Trophoblast cell (in vitro differentiated cells and primary cell): ENCODE results near the gene RBMS1.

Experiments used
- DNase-seq, 2 donors: peaks; one replicate each; pipeline ENCODE4 v3.0.0-alpha.2; 2016
- H2AFZ ChIP-seq: 2 replicates; pipeline ENCODE4 v1.6.1; 2013; ENCODE audit warnings: low read length, moderate library complexity, mild to moderate bottlenecking; ENCODE audit not compliant: insufficient read depth, poor library complexity
- H2AK5ac ChIP-seq: 2 replicates; pipeline ENCODE4 v1.6.1; 2013; ENCODE audit warnings: mild to moderate bottlenecking, low read length
- H2BK120ac ChIP-seq: 2 replicates; pipeline ENCODE4 v1.6.1; 2013; ENCODE audit warnings: low read length, mild to moderate bottlenecking, moderate library complexity; ENCODE audit not compliant: insufficient read depth, poor library complexity
- H2BK12ac ChIP-seq: 2 replicates; pipeline ENCODE4 v1.6.1; 2013; ENCODE audit warnings: mild to moderate bottlenecking, low read length, moderate library complexity
- H2BK5ac ChIP-seq: 2 replicates; pipeline ENCODE4 v1.6.1; 2013; ENCODE audit warnings: low read length, low read depth, moderate library complexity, mild to moderate bottlenecking; ENCODE audit not compliant: poor library complexity
- H3K14ac ChIP-seq: 2 replicates; pipeline ENCODE4 v1.6.1; 2013; ENCODE audit warnings: mild to moderate bottlenecking, low read length
- H3K18ac ChIP-seq: 2 replicates; pipeline ENCODE4 v1.6.1; 2013; ENCODE audit warnings: mild to moderate bottlenecking, low read length
- H3K23ac ChIP-seq: 2 replicates; pipeline ENCODE4 v1.6.1; 2013; ENCODE audit warnings: low read length
- H3K27ac ChIP-seq: 2 replicates; pipeline ENCODE4 v1.5.1; 2013; ENCODE audit warnings: low read depth, mild to moderate bottlenecking, inconsistent platforms, low read length, moderate library complexity
- H3K27me3 ChIP-seq: 2 replicates; pipeline ENCODE4 v1.6.1; 2013; ENCODE audit warnings: inconsistent platforms, mild to moderate bottlenecking, low read length, moderate library complexity; ENCODE audit not compliant: insufficient read depth
- H3K36me3 ChIP-seq, 2 experiments: 1 replicate in 1 of 2; 2 replicates in 1 of 2; pipeline ENCODE4 v1.6.1; 2013; ENCODE audit warnings: low read length in 2 of 2, mild to moderate bottlenecking in 2 of 2, moderate library complexity in 1 of 2; ENCODE audit not compliant: insufficient read depth in 2 of 2, control insufficient read depth in 1 of 2
- H3K4ac ChIP-seq: 2 replicates; pipeline ENCODE4 v1.6.1; 2013; ENCODE audit warnings: low read depth, mild to moderate bottlenecking, low read length, moderate library complexity
- H3K4me1 ChIP-seq, 2 experiments: 1 replicate in 1 of 2; 2 replicates in 1 of 2; pipeline ENCODE4 v1.6.1; 2013; ENCODE audit warnings: low read length in 2 of 2, mild to moderate bottlenecking in 2 of 2, moderate library complexity in 1 of 2; ENCODE audit not compliant: insufficient read depth in 2 of 2, control insufficient read depth in 1 of 2
- H3K4me2 ChIP-seq: 2 replicates; pipeline ENCODE4 v1.6.1; 2013; ENCODE audit warnings: inconsistent platforms, mild to moderate bottlenecking, low read length, moderate library complexity
- H3K4me3 ChIP-seq: 2 replicates; pipeline ENCODE4 v1.5.1; 2013; ENCODE audit warnings: mild to moderate bottlenecking, low read depth, low read length, inconsistent platforms
- H3K79me1 ChIP-seq: one replicate; pipeline ENCODE4 v1.6.1; 2013; ENCODE audit warnings: low read length
- H3K79me2 ChIP-seq: 2 replicates; pipeline ENCODE4 v1.6.1; 2013; ENCODE audit warnings: low read length, mild to moderate bottlenecking; ENCODE audit not compliant: control insufficient read depth, insufficient read depth, poor library complexity
- H3K9ac ChIP-seq: 2 replicates; pipeline ENCODE4 v1.6.1; 2013; ENCODE audit warnings: mild to moderate bottlenecking, low read length
- H3K9me3 ChIP-seq: 2 replicates; pipeline ENCODE4 v1.6.1; 2013; ENCODE audit warnings: low read depth, mild to moderate bottlenecking, control low read depth, inconsistent platforms, low read length; ENCODE audit not compliant: insufficient read depth
- H4K12ac ChIP-seq: 2 replicates; pipeline ENCODE4 v1.6.1; 2013; ENCODE audit warnings: low read depth, mild to moderate bottlenecking, low read length, moderate library complexity
- H4K8ac ChIP-seq: 2 replicates; pipeline ENCODE4 v1.6.1; 2013; ENCODE audit warnings: low read depth, mild to moderate bottlenecking, low read length, moderate library complexity
- H4K91ac ChIP-seq: one replicate; pipeline ENCODE4 v1.6.1; 2013; ENCODE audit warnings: low read depth, mild to moderate bottlenecking, low read length, moderate library complexity
- WGBS: extraction: QIAGEN DNeasy Blood & Tissue Kit; methylation state at CpG from one replicate; pipeline ENCODE4 v1.1.7; 2013; ENCODE audit warnings: missing lambda C conversion rate; ENCODE audit not compliant: insufficient read length, insufficient coverage; ENCODE audit errors: extremely low coverage; 5-methylcytosine and 5-hydroxymethylcytosine counted together

Gene RBMS1

DNA sequence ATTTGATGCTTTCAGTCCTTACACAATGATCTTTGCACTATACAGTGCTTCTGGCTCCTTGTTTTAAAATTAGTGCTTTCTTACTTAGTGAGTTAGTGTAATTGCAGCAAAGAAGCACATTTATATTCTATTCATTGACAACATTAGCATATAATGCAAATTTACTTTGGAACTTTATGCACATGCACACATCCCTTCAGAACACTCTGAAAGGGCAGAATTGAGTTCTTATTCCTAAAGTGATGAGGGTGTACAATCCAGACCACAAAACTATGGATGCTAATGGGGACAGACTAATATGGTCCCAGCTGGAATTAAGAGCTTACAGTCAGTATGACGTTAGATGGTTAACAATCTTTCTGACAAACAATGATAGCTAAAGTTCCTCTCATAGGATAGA is 127.1 kb downstream of the RBMS1 start:
- no peak overlapping the region for H4K91ac ChIP-seq
- H3K36me3 ChIP-seq = peaks cover 9 to 13% of the 10 kb centered on the region in 2 experiments
- H3K18ac ChIP-seq = no peak overlapping the region
- no peak overlapping the region for H3K4me2 ChIP-seq
- no peak overlapping the region for H3K23ac ChIP-seq
- H2AK5ac ChIP-seq = no peak overlapping the region
- no peak for DNase-seq
- no peak overlapping the region for H3K4me3 ChIP-seq
- no peak overlapping the region for H2BK12ac ChIP-seq
- no CpG with 5 or more reads among the region's 1 CpG for WGBS
- H3K79me2 ChIP-seq = peaks cover 11% of the 10 kb centered on the region
- H2AFZ ChIP-seq = no peak overlapping the region
- H3K27me3 ChIP-seq = no peaks in the 10 kb centered on the region
- no peak overlapping the region for H2BK5ac ChIP-seq
- H3K9me3 ChIP-seq = no peaks in the 10 kb centered on the region
- no peaks in the 10 kb centered on the region for H3K79me1 ChIP-seq
- no peak overlapping the region for H2BK120ac ChIP-seq
- H3K4ac ChIP-seq = no peak overlapping the region
- H3K27ac ChIP-seq = no peak overlapping the region
- peaks cover 6 to 15% of the 10 kb centered on the region in 2 experiments for H3K4me1 ChIP-seq
- no peak overlapping the region for H4K12ac ChIP-seq
- H3K9ac ChIP-seq = no peak overlapping the region
- no peak overlapping the region for H3K14ac ChIP-seq
- no peak overlapping the region for H4K8ac ChIP-seq

DNA sequence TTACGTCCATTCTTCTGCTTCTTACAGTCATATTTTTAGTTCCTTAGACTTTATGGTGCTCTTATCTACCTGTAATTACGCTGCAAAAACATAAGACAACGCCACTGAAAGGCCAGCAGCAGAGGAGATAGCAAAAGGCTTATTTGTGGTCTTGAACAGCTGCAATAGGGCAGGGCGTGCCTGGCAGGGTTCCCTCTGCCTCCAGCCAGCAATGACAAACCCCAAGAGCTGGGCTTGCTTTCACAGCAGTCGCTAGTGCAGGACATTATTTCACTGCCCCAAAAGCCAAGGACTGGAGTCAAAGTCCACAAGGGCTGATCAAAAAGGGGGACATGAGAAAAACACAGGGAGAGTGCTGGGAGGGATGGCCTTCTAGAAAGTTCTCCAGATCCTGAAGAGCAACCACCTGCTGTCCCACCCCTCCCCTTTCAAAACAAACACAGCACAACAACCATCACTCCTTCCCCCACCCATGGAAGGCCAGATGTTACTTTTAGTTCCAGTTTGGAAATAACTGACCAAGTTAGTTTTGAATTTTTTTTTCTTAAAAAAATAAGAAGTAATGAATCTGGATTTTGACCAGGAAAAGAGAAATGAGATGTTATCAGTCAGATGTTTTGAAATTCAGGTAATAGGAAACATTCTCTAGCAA is 127.8 kb downstream of the RBMS1 start:
- Histone ChIP-seq H4K12ac (no peak overlapping the region), H2BK120ac (no peak overlapping the region), H3K4me1 (peaks cover 6 to 15% of the 10 kb centered on the region in 2 experiments), H3K9me3 (no peaks in the 10 kb centered on the region), H2AFZ (no peak overlapping the region), H3K23ac (no peak overlapping the region), H3K14ac (no peak overlapping the region), H2AK5ac (no peak overlapping the region), H4K8ac (no peak overlapping the region), H4K91ac (no peak overlapping the region), H2BK12ac (no peak overlapping the region), H3K4me2 (no peak overlapping the region), H2BK5ac (no peak overlapping the region), H3K27me3 (no peaks in the 10 kb centered on the region), H3K79me2 (peaks cover 10% of the 10 kb centered on the region), H3K9ac (no peak overlapping the region), H3K4ac (peak overlapping the region; percentile 82), H3K27ac (peak overlapping the region; percentile 4), H3K79me1 (no peaks in the 10 kb centered on the region), H3K36me3 (peaks cover 9 to 13% of the 10 kb centered on the region in 2 experiments), H3K18ac (no peak overlapping the region), H3K4me3 (no peak overlapping the region)
- no peak for DNase-seq
- no CpG with 5 or more reads among the region's 5 CpGs for WGBS

DNA sequence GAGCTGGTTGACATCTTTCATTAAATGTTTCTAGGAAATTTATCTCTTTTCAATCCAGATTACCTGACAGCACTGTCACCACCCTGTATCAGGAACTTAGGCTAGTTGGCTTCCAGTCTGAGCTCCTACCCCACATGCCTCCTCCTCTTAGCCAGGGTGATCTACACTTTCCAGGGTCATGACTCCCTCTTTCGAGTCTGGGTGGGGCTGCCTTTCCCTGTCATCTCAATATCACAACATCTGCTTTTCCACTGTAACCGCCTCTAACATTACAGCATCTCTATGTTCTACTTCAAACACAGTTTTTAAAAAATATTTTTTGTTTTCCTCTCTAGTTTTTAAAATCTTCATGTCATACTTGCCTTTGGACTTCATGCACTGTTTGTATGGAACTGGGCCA is 129.2 kb downstream of the RBMS1 start:
- peak overlapping the region; percentile 84 for H3K4ac ChIP-seq
- no peak overlapping the region for H2AFZ ChIP-seq
- no peaks in the 10 kb centered on the region for H3K27me3 ChIP-seq
- no peak overlapping the region for H2BK12ac ChIP-seq
- H4K91ac ChIP-seq = no peak overlapping the region
- peak overlapping the region; percentile 61 for H3K18ac ChIP-seq
- H4K8ac ChIP-seq = no peak overlapping the region
- no peaks in the 10 kb centered on the region for H3K9me3 ChIP-seq
- no peak overlapping the region for H2BK120ac ChIP-seq
- no CpG with 5 or more reads among the region's 2 CpGs for WGBS
- DNase-seq = no peak
- no peak overlapping the region for H3K9ac ChIP-seq
- H2BK5ac ChIP-seq = no peak overlapping the region
- H3K36me3 ChIP-seq = peaks cover 9 to 13% of the 10 kb centered on the region in 2 experiments
- no peaks in the 10 kb centered on the region for H3K79me1 ChIP-seq
- H3K4me2 ChIP-seq = no peak overlapping the region
- H4K12ac ChIP-seq = no peak overlapping the region
- H3K23ac ChIP-seq = no peak overlapping the region
- H3K27ac ChIP-seq = no peak overlapping the region
- no peak overlapping the region for H3K4me3 ChIP-seq
- peaks cover 8% of the 10 kb centered on the region for H3K79me2 ChIP-seq
- H3K4me1 ChIP-seq = peaks cover 5 to 9% of the 10 kb centered on the region in 2 experiments
- H2AK5ac ChIP-seq = no peak overlapping the region
- no peak overlapping the region for H3K14ac ChIP-seq

DNA sequence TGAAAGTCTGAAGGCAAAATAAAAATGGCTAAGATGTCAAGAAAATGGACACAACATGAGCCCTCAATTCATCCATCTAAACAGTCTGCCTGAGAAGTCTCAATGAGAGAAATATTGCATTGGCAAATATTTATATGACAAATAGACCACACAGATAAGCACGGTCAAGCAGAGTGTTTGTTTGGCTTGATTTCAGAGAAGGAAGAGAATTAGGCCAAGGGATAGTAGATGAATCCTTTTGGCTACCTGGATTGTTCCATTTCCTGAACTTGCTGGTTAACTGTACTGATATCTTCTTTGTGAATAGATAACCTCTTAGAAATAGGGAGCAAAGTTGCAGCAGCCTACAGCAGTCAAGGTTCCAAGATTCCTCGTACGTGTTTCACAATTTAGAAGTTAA is 129.6 kb downstream of the RBMS1 start:
- Histone ChIP-seq H3K14ac (no peak overlapping the region), H3K9ac (no peak overlapping the region), H3K18ac (no peak overlapping the region), H3K27ac (no peak overlapping the region), H3K4ac (no peak overlapping the region), H3K4me1 (peaks cover 2 to 8% of the 10 kb centered on the region in 2 experiments), H4K12ac (no peak overlapping the region), H2AFZ (no peak overlapping the region), H3K4me3 (no peak overlapping the region), H4K8ac (no peak overlapping the region), H3K79me2 (peaks cover 6% of the 10 kb centered on the region), H3K4me2 (no peak overlapping the region), H3K36me3 (peaks cover 9 to 13% of the 10 kb centered on the region in 2 experiments), H4K91ac (no peak overlapping the region), H3K27me3 (no peaks in the 10 kb centered on the region), H2BK12ac (no peak overlapping the region), H3K23ac (no peak overlapping the region), H2BK120ac (no peak overlapping the region), H2BK5ac (no peak overlapping the region), H2AK5ac (no peak overlapping the region), H3K79me1 (no peaks in the 10 kb centered on the region), H3K9me3 (no peaks in the 10 kb centered on the region)
- WGBS = no CpG with 5 or more reads among the region's 3 CpGs
- DNase-seq = no peak
